H9 (cell line): ENCODE measurements around the gene CRACDL. TPM values are rescaled to one million over a fixed set of nuclear protein-coding genes. Genes with fewer than 3 reads are reported as not detected.

Source experiments
- DNase-seq: peaks from one replicate; pipeline ENCODE4 v3.0.0-alpha.2; 2017
- H2AFZ ChIP-seq: one replicate; pipeline ENCODE4 v1.6.1; 2013; ENCODE audit warnings: mild to moderate bottlenecking, low read length, control low read depth, moderate library complexity
- H2AK5ac ChIP-seq: 2 replicates; pipeline ENCODE4 v1.6.1; 2013; ENCODE audit warnings: low read length, control low read depth, mixed read lengths; ENCODE audit not compliant: insufficient read length
- H2BK120ac ChIP-seq: one replicate; pipeline ENCODE4 v1.6.1; 2013; ENCODE audit warnings: low read depth, mild to moderate bottlenecking, low read length, control low read depth, inconsistent platforms; ENCODE audit not compliant: poor library complexity, severe bottlenecking
- H2BK12ac ChIP-seq: 2 replicates; pipeline ENCODE4 v1.6.1; 2013; ENCODE audit warnings: low read length, control low read depth, mixed read lengths, low read depth; ENCODE audit not compliant: insufficient read length
- H2BK15ac ChIP-seq: 2 replicates; pipeline ENCODE4 v1.6.1; 2013; ENCODE audit warnings: low read depth, low read length, control low read depth
- H2BK20ac ChIP-seq: one replicate; pipeline ENCODE4 v1.6.1; 2013; ENCODE audit warnings: low read depth, mild to moderate bottlenecking, low read length, control low read depth, inconsistent platforms; ENCODE audit not compliant: poor library complexity, severe bottlenecking
- H2BK5ac ChIP-seq: 2 replicates; pipeline ENCODE4 v1.6.1; 2013; ENCODE audit warnings: low read length, control low read depth, mixed read lengths; ENCODE audit not compliant: insufficient read length
- H3K14ac ChIP-seq: 2 replicates; pipeline ENCODE4 v1.6.1; 2013; ENCODE audit warnings: low read length, control low read depth; ENCODE audit not compliant: insufficient read depth
- H3K18ac ChIP-seq: 2 replicates; pipeline ENCODE4 v1.6.1; 2013; ENCODE audit warnings: low read depth, mild to moderate bottlenecking, mixed read lengths, low read length, control low read depth; ENCODE audit not compliant: insufficient read length
- H3K23ac ChIP-seq: 2 replicates; pipeline ENCODE4 v1.6.1; 2013; ENCODE audit warnings: low read length, control low read depth, mixed read lengths, low read depth; ENCODE audit not compliant: insufficient read length
- H3K23me2 ChIP-seq: 2 replicates; pipeline ENCODE4 v1.6.1; 2013; ENCODE audit warnings: low read depth, mild to moderate bottlenecking, mixed read lengths, low read length, control low read depth; ENCODE audit not compliant: insufficient read length, poor library complexity, severe bottlenecking
- H3K27ac ChIP-seq: 2 replicates; pipeline ENCODE4 v1.5.1; 2013; ENCODE audit warnings: low read length, control low read depth, mixed read lengths, low read depth; ENCODE audit not compliant: insufficient read length
- H3K27me3 ChIP-seq: 2 replicates; pipeline ENCODE4 v1.6.1; 2013; ENCODE audit warnings: low read length, control low read depth, inconsistent platforms; ENCODE audit not compliant: insufficient read depth
- H3K4ac ChIP-seq: 2 replicates; pipeline ENCODE4 v1.6.1; 2013; ENCODE audit warnings: low read depth, mild to moderate bottlenecking, control low read depth, inconsistent platforms, low read length, moderate library complexity
- H3K4me1 ChIP-seq: 2 replicates; pipeline ENCODE4 v1.6.1; 2013; ENCODE audit warnings: low read length, control low read depth, inconsistent platforms; ENCODE audit not compliant: insufficient read depth
- H3K4me2 ChIP-seq: 2 replicates; pipeline ENCODE4 v1.6.1; 2013; ENCODE audit warnings: low read length, control low read depth, mixed read lengths; ENCODE audit not compliant: insufficient read length, insufficient read depth
- H3K56ac ChIP-seq: 2 replicates; pipeline ENCODE4 v1.6.1; 2013; ENCODE audit warnings: low read depth, mild to moderate bottlenecking, mixed read lengths, low read length, control low read depth; ENCODE audit not compliant: insufficient read length
- H3K79me1 ChIP-seq: 2 replicates; pipeline ENCODE4 v1.6.1; 2013; ENCODE audit warnings: low read depth, mild to moderate bottlenecking, moderate library complexity, low read length, control low read depth, inconsistent platforms; ENCODE audit not compliant: insufficient read depth, poor library complexity, severe bottlenecking
- H3K79me2 ChIP-seq: 2 replicates; pipeline ENCODE4 v1.6.1; 2013; ENCODE audit warnings: low read length, control low read depth, inconsistent platforms; ENCODE audit not compliant: insufficient read depth
- H3K9ac ChIP-seq: 2 replicates; pipeline ENCODE4 v1.6.1; 2013; ENCODE audit warnings: low read length, control low read depth, mixed read lengths; ENCODE audit not compliant: insufficient read length; ENCODE audit errors: extremely low read depth
- H3K9me3 ChIP-seq: one replicate; pipeline ENCODE4 v1.6.1; 2013; ENCODE audit warnings: low read depth, low read length, inconsistent platforms; ENCODE audit not compliant: control insufficient read depth
- H3T11ph ChIP-seq: one replicate; pipeline ENCODE4 v1.6.1; 2013; ENCODE audit warnings: mild to moderate bottlenecking, low read length, control low read depth, inconsistent platforms
- H4K20me1 ChIP-seq: one replicate; pipeline ENCODE4 v1.6.1; 2013; ENCODE audit not compliant: control insufficient read depth, insufficient read length, insufficient read depth
- H4K5ac ChIP-seq: 2 replicates; pipeline ENCODE4 v1.6.1; 2013; ENCODE audit warnings: low read depth, mild to moderate bottlenecking, mixed read lengths, low read length, control low read depth; ENCODE audit not compliant: insufficient read length
- H4K8ac ChIP-seq: replicated peaks from 2 replicates; pipeline ENCODE4 v1.6.1; 2013; ENCODE audit warnings: low read length, control low read depth, mixed read lengths, low read depth; ENCODE audit not compliant: insufficient read length
- H4K91ac ChIP-seq: 2 replicates; pipeline ENCODE4 v1.6.1; 2013; ENCODE audit warnings: low read depth, mild to moderate bottlenecking, moderate library complexity, mixed read lengths, low read length, control low read depth; ENCODE audit not compliant: insufficient read length
- H3K27ac Mint-ChIP-seq, 3 experiments: 2 replicates in 2 of 3; 3 replicates in 1 of 3; pipeline ENCODE4 v1.8.0; 2020 to 2021; ENCODE audit warnings: mixed read lengths in 3 of 3, mild to moderate bottlenecking in 1 of 3, moderate library complexity in 1 of 3
- H3K27me3 Mint-ChIP-seq: 2 replicates; pipeline ENCODE4 v1.8.0; 2021; ENCODE audit warnings: low read depth, mild to moderate bottlenecking, moderate library complexity, mixed read lengths
- H3K36me3 Mint-ChIP-seq, 3 experiments: 2 replicates in 2 of 3; 3 replicates in 1 of 3; pipeline ENCODE4 v1.8.0; 2020 to 2021; ENCODE audit warnings: low read depth in 3 of 3, mixed read lengths in 3 of 3; ENCODE audit not compliant: insufficient read depth in 1 of 3
- H3K4me1 Mint-ChIP-seq, 2 experiments: 2 replicates each; pipeline ENCODE4 v1.8.0; 2020; ENCODE audit warnings: mixed read lengths in 2 of 2
- H3K4me3 Mint-ChIP-seq, 2 experiments: 2 replicates in 1 of 2; 3 replicates in 1 of 2; pipeline ENCODE4 v1.8.0; 2020 to 2021; ENCODE audit warnings: mild to moderate bottlenecking in 2 of 2, mixed read lengths in 2 of 2, moderate library complexity in 1 of 2
- H3K9me3 Mint-ChIP-seq, 2 experiments: 2 replicates in 1 of 2; 3 replicates in 1 of 2; pipeline ENCODE4 v1.8.0; 2020; ENCODE audit warnings: mild to moderate bottlenecking in 2 of 2, mixed read lengths in 2 of 2, moderate library complexity in 1 of 2
- WGBS: extraction: QIAGEN DNeasy Blood & Tissue Kit; methylation state at CpG from one replicate; pipeline ENCODE4 v1.1.7; 2013; ENCODE audit warnings: missing lambda C conversion rate, low lambda C conversion rate, mixed read lengths; ENCODE audit not compliant: insufficient read length; ENCODE audit errors: extremely low coverage; 5-methylcytosine and 5-hydroxymethylcytosine counted together
- total RNA-seq: library from RNA; stranded (reverse); gene quantifications from 2 replicates; pipeline ENCODE4 v1.2.1, GENCODE V29; 2021
- TF ChIP-seq, protein P1 (sequence below): fragments of 200-600 bp; sonication (generic); conservative IDR thresholded peaks from 3 replicates; pipeline ENCODE4 v1.8.0; 2021; ENCODE audit warnings: antibody characterized with exemption, mild to moderate bottlenecking

Gene CRACDL
- total RNA-seq, 1 experiment from 2014 or later = 0.48 TPM

DNA sequence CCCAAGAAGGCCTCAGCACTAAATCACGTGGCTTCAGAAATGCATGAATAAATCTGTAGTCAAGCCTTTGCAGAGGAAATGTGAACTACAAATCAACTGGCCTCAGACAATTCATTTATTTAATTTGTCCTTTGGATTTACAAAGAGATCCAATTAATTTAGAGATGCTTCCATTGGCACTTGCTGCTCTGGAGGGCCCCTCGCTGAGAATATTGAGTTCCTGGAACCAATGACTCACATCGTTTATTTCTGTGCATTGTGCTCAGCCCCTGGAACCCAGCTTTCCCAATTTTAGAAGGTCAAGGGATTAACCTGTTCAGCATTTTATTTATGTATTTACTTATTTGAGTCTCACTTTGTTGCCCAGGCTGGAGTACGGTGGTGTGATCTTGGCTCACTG, 157.9 kb downstream of the CRACDL start:
- H3K18ac ChIP-seq = no peak overlapping the region
- peaks cover 0 to 15% (median 1%) of the 10 kb centered on the region in 3 experiments; a peak in 4 of 7 replicates for H3K36me3 Mint-ChIP-seq
- H4K20me1 ChIP-seq = no peaks in the 10 kb centered on the region
- no peak overlapping the region for H3K27ac ChIP-seq
- H2BK5ac ChIP-seq = no peak overlapping the region
- no peaks in the 10 kb centered on the region for H3K79me2 ChIP-seq
- H3K4ac ChIP-seq = no peak overlapping the region
- peaks cover 2% of the 10 kb centered on the region; the same call in 1 of the 2 replicates for H3K27me3 Mint-ChIP-seq
- DNase-seq = no peak
- no peak overlapping the region for H3K27ac Mint-ChIP-seq
- no peak overlapping the region for H3T11ph ChIP-seq
- no peak overlapping the region for H3K56ac ChIP-seq
- H2BK20ac ChIP-seq = no peak overlapping the region
- WGBS = no CpG with 5 or more reads among the region's 4 CpGs
- H3K23ac ChIP-seq = no peak overlapping the region
- H2BK120ac ChIP-seq = no peak overlapping the region
- no peak overlapping the region for H2AFZ ChIP-seq
- H2AK5ac ChIP-seq = no peak overlapping the region
- no peak overlapping the region for H2BK12ac ChIP-seq
- no peak overlapping the region for H3K4me2 ChIP-seq
- H3K23me2 ChIP-seq = no peaks in the 10 kb centered on the region
- H4K8ac ChIP-seq = no peak overlapping the region
- no peak overlapping the region for H3K9ac ChIP-seq
- H4K5ac ChIP-seq = no peak overlapping the region
- no peaks in the 10 kb centered on the region for H3K9me3 ChIP-seq
- H3K9me3 Mint-ChIP-seq = peaks cover 17 to 18% of the 10 kb centered on the region in 2 experiments
- H3K4me1 Mint-ChIP-seq = peaks cover 15 to 33% of the 10 kb centered on the region in 2 experiments
- no peak overlapping the region for H2BK15ac ChIP-seq
- H3K4me3 Mint-ChIP-seq = no peak overlapping the region
- peaks cover 2% of the 10 kb centered on the region; the same call in 1 of the 2 replicates for H3K4me1 ChIP-seq
- no peaks in the 10 kb centered on the region for H3K79me1 ChIP-seq
- H3K14ac ChIP-seq = no peak overlapping the region
- H4K91ac ChIP-seq = no peak overlapping the region
- TF ChIP-seq, protein P1, sequence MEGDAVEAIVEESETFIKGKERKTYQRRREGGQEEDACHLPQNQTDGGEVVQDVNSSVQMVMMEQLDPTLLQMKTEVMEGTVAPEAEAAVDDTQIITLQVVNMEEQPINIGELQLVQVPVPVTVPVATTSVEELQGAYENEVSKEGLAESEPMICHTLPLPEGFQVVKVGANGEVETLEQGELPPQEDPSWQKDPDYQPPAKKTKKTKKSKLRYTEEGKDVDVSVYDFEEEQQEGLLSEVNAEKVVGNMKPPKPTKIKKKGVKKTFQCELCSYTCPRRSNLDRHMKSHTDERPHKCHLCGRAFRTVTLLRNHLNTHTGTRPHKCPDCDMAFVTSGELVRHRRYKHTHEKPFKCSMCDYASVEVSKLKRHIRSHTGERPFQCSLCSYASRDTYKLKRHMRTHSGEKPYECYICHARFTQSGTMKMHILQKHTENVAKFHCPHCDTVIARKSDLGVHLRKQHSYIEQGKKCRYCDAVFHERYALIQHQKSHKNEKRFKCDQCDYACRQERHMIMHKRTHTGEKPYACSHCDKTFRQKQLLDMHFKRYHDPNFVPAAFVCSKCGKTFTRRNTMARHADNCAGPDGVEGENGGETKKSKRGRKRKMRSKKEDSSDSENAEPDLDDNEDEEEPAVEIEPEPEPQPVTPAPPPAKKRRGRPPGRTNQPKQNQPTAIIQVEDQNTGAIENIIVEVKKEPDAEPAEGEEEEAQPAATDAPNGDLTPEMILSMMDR = no peak
- no peaks in the 10 kb centered on the region for H3K27me3 ChIP-seq
